Ascending aorta (tissue), 2 donors: ENCODE results near the gene PPP1R37. TPM values are rescaled to one million over a fixed set of nuclear protein-coding genes. Genes with fewer than 3 reads are reported as not detected.

Source experiments
- DNase-seq, 2 donors: peaks; one replicate each; pipeline ENCODE4 v3.0.0-alpha.2; 2019; ENCODE audit warnings: low spot score in 2 of 2
- H3K27ac ChIP-seq, 2 donors: fragments of 200-600 bp; sonication (generic); one replicate each; pipeline ENCODE4 v1.5.1; 2016 to 2017; ENCODE audit warnings: mild to moderate bottlenecking in 1 of 2
- H3K27me3 ChIP-seq: fragments of 200-600 bp; sonication (generic); one replicate; pipeline ENCODE4 v1.5.1; 2017
- H3K36me3 ChIP-seq, 2 donors: fragments of 200-600 bp; sonication (generic); one replicate each; pipeline ENCODE4 v1.5.1; 2016
- H3K4me1 ChIP-seq, 2 donors: fragments of 200-600 bp; sonication (generic); one replicate each; pipeline ENCODE4 v1.5.1; 2016 to 2017; ENCODE audit warnings: mild to moderate bottlenecking in 1 of 2
- H3K4me3 ChIP-seq, 2 donors: fragments of 200-600 bp; sonication (generic); one replicate each; pipeline ENCODE4 v1.5.1; 2016 to 2017; ENCODE audit warnings: mild to moderate bottlenecking in 1 of 2
- H3K9me3 ChIP-seq, 2 donors: fragments of 200-600 bp; sonication (generic); one replicate each; pipeline ENCODE4 v1.5.1; 2016
- CTCF ChIP-seq, 3 experiments: fragments of 200-600 bp in 2 of 3; fragments of 450-650 bp in 1 of 3; sonication (generic) in 2 of 3; IDR thresholded peaks; one replicate each; pipeline ENCODE4 v1.5.1; 2016 to 2019; ENCODE audit warnings: antibody characterized with exemption in 3 of 3, mild to moderate bottlenecking in 1 of 3, moderate library complexity in 1 of 3
- intact Hi-C: fragments of 100-400 bp; cut with DNase I; formaldehyde crosslinking; loops from one replicate; pipeline ENCODE4 v1.15.1; 2023
- total RNA-seq: library from RNA; depleted of rRNA; stranded (reverse); fragments of >200 nt; gene quantifications from one replicate; pipeline ENCODE4 v1.1.0, GENCODE V29; 2016

PPP1R37 gene
- total RNA-seq, 1 donor from 2014 or later, result 17.6 TPM

- intact Hi-C loops, result no loop called here
- TF ChIP-seq CTCF (IDR thresholded peaks at IDR 0.05), result no peak
- Histone ChIP-seq H3K4me1 (no peaks in the 10 kb centered on the region), H3K27me3 (no peaks in the 10 kb centered on the region), H3K9me3 (no peaks in the 10 kb centered on the region), H3K36me3 (peaks cover 38 to 41% of the 10 kb centered on the region in 2 donors), H3K4me3 (no peak overlapping the region), H3K27ac (no peak overlapping the region)
- DNase-seq, result no peak
Measured at GRCh38 chr19:45140144-45140503, 47.1 kb downstream of the PPP1R37 start.

- intact Hi-C loops, result no loop called here
- DNase-seq, result no peak
- no peak for TF ChIP-seq CTCF (IDR thresholded peaks at IDR 0.05)
- Histone ChIP-seq H3K27ac (no peak overlapping the region), H3K9me3 (no peaks in the 10 kb centered on the region), H3K4me3 (no peak overlapping the region), H3K36me3 (peaks cover 42 to 46% of the 10 kb centered on the region in 2 donors), H3K4me1 (no peaks in the 10 kb centered on the region), H3K27me3 (no peaks in the 10 kb centered on the region)
Measured at GRCh38 chr19:45140533-45140932, 47.6 kb downstream of the PPP1R37 start.

- Histone ChIP-seq H3K27me3 (no peaks in the 10 kb centered on the region), H3K27ac (no peak overlapping the region), H3K36me3 (peaks cover 46 to 54% of the 10 kb centered on the region in 2 donors), H3K9me3 (no peaks in the 10 kb centered on the region), H3K4me3 (no peak overlapping the region), H3K4me1 (no peaks in the 10 kb centered on the region)
- no peak for DNase-seq
- no peak for TF ChIP-seq CTCF (IDR thresholded peaks at IDR 0.05)
- intact Hi-C loops, result no loop called here
Measured at GRCh38 chr19:45141203-45141900, 48.4 kb downstream of the PPP1R37 start.

GRCh38 chr19:45142016-45142725 lies 49.2 kb downstream of the PPP1R37 start:
- Histone ChIP-seq H3K36me3 (peaks cover 52 to 57% of the 10 kb centered on the region in 2 donors), H3K9me3 (no peaks in the 10 kb centered on the region), H3K4me3 (no peak overlapping the region), H3K27me3 (no peaks in the 10 kb centered on the region), H3K27ac (no peak overlapping the region), H3K4me1 (no peaks in the 10 kb centered on the region)
- no peak for TF ChIP-seq CTCF (IDR thresholded peaks at IDR 0.05)
- intact Hi-C loops, result no loop called here
- DNase-seq, result no peak

- Histone ChIP-seq H3K9me3 (no peaks in the 10 kb centered on the region), H3K27me3 (no peaks in the 10 kb centered on the region), H3K27ac (no peak overlapping the region), H3K36me3 (peaks cover 52 to 57% of the 10 kb centered on the region in 2 donors), H3K4me1 (no peaks in the 10 kb centered on the region), H3K4me3 (no peak overlapping the region)
- intact Hi-C loops, result no loop called here
- TF ChIP-seq CTCF (IDR thresholded peaks at IDR 0.05), result no peak
- DNase-seq, result no peak
Measured at GRCh38 chr19:45142726-45143110, 49.7 kb downstream of the PPP1R37 start.
